GM10266 (cell line): ENCODE measurements around the gene ATP6V1C2.

Source experiments
- DNase-seq: peaks from one replicate; pipeline ENCODE4 v3.0.0; 2012; ENCODE audit errors: extremely low spot score
- CTCF ChIP-seq: IDR thresholded peaks from 2 replicates; pipeline ENCODE4 v1.5.1; 2012; ENCODE audit warnings: mild to moderate bottlenecking, low read depth; ENCODE audit not compliant: control insufficient read depth, insufficient read depth; ENCODE audit errors: missing control alignments

The ATP6V1C2 gene

DNA sequence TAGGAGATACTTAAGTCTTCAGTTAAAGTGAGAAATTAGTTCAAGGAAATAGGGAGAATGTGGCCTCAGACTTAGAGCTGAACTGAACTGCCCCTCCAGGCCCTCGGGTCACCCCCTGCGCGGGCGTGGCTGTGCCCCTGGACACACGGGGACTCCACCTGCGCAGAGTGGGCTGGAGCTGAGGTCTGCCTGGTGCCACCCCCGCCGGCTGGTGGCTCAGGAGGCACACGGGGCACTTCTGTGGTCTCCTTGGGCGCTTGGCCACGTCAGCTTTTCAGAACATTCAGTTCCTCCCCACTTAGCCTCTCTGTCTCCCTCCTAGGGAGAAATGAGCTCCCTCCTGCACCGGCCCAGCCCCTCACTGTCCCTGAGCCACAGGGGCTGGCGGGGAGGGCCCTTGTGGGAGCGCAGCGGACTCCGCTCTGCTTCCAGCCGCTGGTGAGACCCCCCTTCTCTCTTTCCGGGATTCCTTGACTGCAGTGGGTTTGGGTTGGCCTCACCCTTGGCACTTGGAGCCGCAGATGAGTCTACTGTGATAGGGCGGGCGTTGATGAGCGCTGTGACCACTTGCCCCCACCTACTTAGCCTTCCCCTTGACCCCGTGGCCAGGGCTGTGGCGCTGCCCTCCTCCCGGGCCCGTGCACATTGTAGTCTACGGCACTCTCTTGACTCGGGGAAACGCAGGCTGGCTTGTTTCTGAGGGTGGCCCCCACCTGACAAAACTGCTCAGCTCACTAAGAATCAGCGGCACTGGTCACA, 109.4 kb downstream of the ATP6V1C2 start:
- DNase-seq: no peak
- no peak for TF ChIP-seq CTCF

- no peak for TF ChIP-seq CTCF
- DNase-seq: no peak
Observed at GRCh38 chr2:10831400-10831985, 110.1 kb downstream of the ATP6V1C2 start.

DNA sequence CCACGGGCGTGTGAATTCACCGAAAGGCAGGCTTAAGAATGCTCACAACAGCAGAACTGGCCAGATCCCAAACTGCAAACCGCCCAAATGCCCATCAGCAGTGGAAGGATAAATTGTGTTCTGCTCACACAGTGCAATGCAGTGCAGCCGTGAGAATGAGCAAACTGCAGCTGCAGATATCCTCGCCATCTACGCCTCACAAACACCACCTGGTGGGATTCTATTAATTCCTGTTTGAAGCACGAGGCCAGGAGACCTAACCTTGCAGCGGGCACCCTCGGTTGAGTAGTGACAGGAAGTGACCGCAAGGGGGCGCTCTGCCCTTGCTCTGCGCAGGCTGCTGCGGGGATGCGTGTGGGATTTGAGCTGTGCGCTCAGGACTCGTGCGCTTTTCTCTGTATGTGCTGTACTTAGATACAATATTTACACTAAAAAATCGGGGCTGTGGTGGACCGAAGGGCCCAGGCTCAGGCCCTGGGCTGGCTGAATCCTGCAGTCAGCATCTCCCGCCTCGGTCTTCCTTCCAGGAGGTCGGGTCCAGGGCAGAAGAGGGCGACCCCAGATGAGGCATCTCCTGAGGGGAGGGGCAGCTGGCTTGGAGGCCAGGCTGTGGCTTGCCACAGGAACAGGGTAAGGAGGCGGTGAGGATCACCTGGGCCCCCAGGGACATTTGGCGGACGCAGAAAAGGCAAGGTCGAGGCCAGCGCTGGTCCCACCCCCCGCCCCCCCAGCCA, 110.9 kb downstream of the ATP6V1C2 start:
- DNase-seq: peak; percentile 86

DNA sequence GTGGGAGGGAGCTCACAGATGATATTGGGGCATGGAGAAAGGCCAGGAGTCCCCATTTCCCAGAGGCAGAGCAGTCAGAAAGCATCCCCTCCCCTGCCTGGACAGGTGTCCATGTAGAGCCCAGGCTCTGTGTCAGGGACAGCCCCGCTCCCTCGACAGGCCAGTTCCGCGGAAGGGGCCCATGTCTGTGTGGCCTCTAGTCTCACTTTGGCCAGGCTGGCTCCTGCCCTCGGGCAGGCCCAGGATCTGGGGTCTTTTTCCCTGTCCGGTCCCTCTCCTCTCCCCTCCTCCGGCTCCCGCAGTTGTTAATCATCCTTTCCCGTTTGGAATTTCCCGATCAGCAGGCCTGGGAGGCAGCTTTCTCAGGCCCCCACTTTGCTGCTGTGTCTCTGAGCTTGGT, 111.6 kb downstream of the ATP6V1C2 start:
- DNase-seq: no peak
- no peak for TF ChIP-seq CTCF

More for the DNA sequence above, 110.9 kb downstream of the ATP6V1C2 start:
- TF ChIP-seq CTCF: peak; percentile 98

GRCh38 chr2:10834068-10834655, 112.7 kb downstream of the ATP6V1C2 start:
- DNase-seq: no peak
- TF ChIP-seq CTCF: no peak
